Left lung (tissue), 10 donors: Measurements from ENCODE around the gene PIMREG. TPM values are rescaled to one million over a fixed set of nuclear protein-coding genes. Genes with fewer than 3 reads are reported as not detected.
A peak's percentile ranks its signal among the peaks of the same experiment; 100 is the strongest.

Experiments
- ATAC-seq: fragments of 200-7000 bp; cut with Tn5 transposase; one replicate; pipeline ENCODE4 v1.9.1; 2020; ENCODE audit warnings: moderate library complexity
- DNase-seq, 4 donors: peaks; one replicate each; pipeline ENCODE4 v3.0.0-alpha.2; 2013 to 2020
- H3K27ac ChIP-seq, 2 donors: fragments of 200-600 bp; sonication (generic) in 1 of 2; one replicate each; pipeline versions ENCODE4 v1.5.0 to v1.8.0; 2020 to 2021
- H3K27me3 ChIP-seq, 2 donors: fragments of 200-600 bp; sonication (generic) in 1 of 2; one replicate each; pipeline versions ENCODE4 v1.5.0 to v1.8.0; 2020 to 2021
- H3K36me3 ChIP-seq, 2 donors: fragments of 200-600 bp; sonication (generic) in 1 of 2; one replicate each; pipeline versions ENCODE4 v1.5.0 to v1.8.0; 2020 to 2021
- H3K4me1 ChIP-seq, 2 donors: fragments of 200-600 bp; one replicate each; pipeline ENCODE4 v1.8.0; 2021
- H3K4me3 ChIP-seq, 2 donors: fragments of 200-600 bp; sonication (generic) in 1 of 2; one replicate each; pipeline versions ENCODE4 v1.5.0 to v1.8.0; 2020 to 2021; ENCODE audit warnings: mild to moderate bottlenecking in 1 of 2
- H3K9me3 ChIP-seq, 2 donors: fragments of 200-600 bp; sonication (generic) in 1 of 2; one replicate each; pipeline versions ENCODE4 v1.5.0 to v1.8.0; 2020 to 2021
- CTCF ChIP-seq, 2 donors: fragments of 200-600 bp; sonication (generic) in 1 of 2; IDR thresholded peaks; one replicate each; pipeline versions ENCODE4 v1.5.0 to v1.8.0; 2021; ENCODE audit warnings: antibody characterized with exemption in 2 of 2
- intact Hi-C, 2 donors: fragments of 100-400 bp; cut with DNase I; formaldehyde crosslinking; loops; one replicate each; pipeline versions ENCODE4 v1.11.2 to v1.14.2; 2022
- polyA plus RNA-seq, 6 donors: library from polyadenylated mRNA; unstranded; fragments of 120-200 nt; gene quantifications; one replicate each; pipeline ENCODE4 v1.2.1, GENCODE V29; 2013; ENCODE audit not compliant: insufficient read length in 6 of 6
- total RNA-seq, 2 donors: library from RNA; stranded (reverse); fragmentation: NEBNext Ultra II Directional; extraction: Animal tissue kit (Norgen Biotek cat#: 25700); gene quantifications; one replicate each; pipeline ENCODE4 v1.2.1, GENCODE V29; 2021
- donor health status: DM: no; HTN: yes; CAD: no.
- donor health status: DM: no; HTN: no; CAD: no.

Gene PIMREG
- total and polyA plus RNA-seq, 8 donors: 1.6 to 76.8 (median 21.1) TPM

GRCh38 chr17:6488008-6488539 lies 43.8 kb downstream of the PIMREG start:
- Histone ChIP-seq H3K9me3 (no peaks in the 10 kb centered on the region), H3K27me3 (no peaks in the 10 kb centered on the region), H3K27ac (no peak overlapping the region), H3K36me3 (no peaks in the 10 kb centered on the region), H3K4me1 (no peaks in the 10 kb centered on the region), H3K4me3 (no peak overlapping the region)
- intact Hi-C loops: no loop called here
- DNase-seq: no peak
- ATAC-seq: no peak
- no peak for TF ChIP-seq CTCF (IDR thresholded peaks at IDR 0.05)

- no peaks in the 10 kb centered on the region for H3K4me1 ChIP-seq
- ATAC-seq: no peak
Observed at GRCh38 chr17:6489016-6489550, 44.8 kb downstream of the PIMREG start.

GRCh38 chr17:6491071-6491700 lies 46.9 kb downstream of the PIMREG start:
- ATAC-seq: no peak
- H3K36me3 ChIP-seq: no peaks in the 10 kb centered on the region
- no peak for TF ChIP-seq CTCF (IDR thresholded peaks at IDR 0.05)
- H3K4me3 ChIP-seq: no peak overlapping the region
- H3K27ac ChIP-seq: no peak overlapping the region
- peaks cover 0 to 11% of the 10 kb centered on the region in 2 donors for H3K27me3 ChIP-seq
- peak in 1 of 4 donors; percentile 22 for DNase-seq
- H3K9me3 ChIP-seq: no peaks in the 10 kb centered on the region
- peaks cover 0 to 4% of the 10 kb centered on the region in 2 donors for H3K4me1 ChIP-seq
- intact Hi-C loops: no loop called here

More at GRCh38 chr17:6489016-6489550, 44.8 kb downstream of the PIMREG start:
- Histone ChIP-seq H3K36me3 (no peaks in the 10 kb centered on the region), H3K9me3 (no peaks in the 10 kb centered on the region), H3K27ac (no peak overlapping the region), H3K4me3 (no peak overlapping the region), H3K27me3 (no peaks in the 10 kb centered on the region)
- peak in 2 of 4 donors; percentile 6 to 34 for DNase-seq
- no peak for TF ChIP-seq CTCF (IDR thresholded peaks at IDR 0.05)
- intact Hi-C loops: no loop called here

GRCh38 chr17:6492892-6493674 lies 48.8 kb downstream of the PIMREG start:
- peaks cover 0 to 4% of the 10 kb centered on the region in 2 donors for H3K4me1 ChIP-seq
- DNase-seq (no peak), ATAC-seq (peak; percentile 21)
- no peaks in the 10 kb centered on the region for H3K9me3 ChIP-seq
- no peak overlapping the region for H3K4me3 ChIP-seq
- H3K36me3 ChIP-seq: no peaks in the 10 kb centered on the region
- no peak for TF ChIP-seq CTCF (IDR thresholded peaks at IDR 0.05)
- H3K27ac ChIP-seq: no peak overlapping the region
- peaks cover 0 to 28% of the 10 kb centered on the region in 2 donors for H3K27me3 ChIP-seq
- intact Hi-C loops: no loop called here
